CD8-positive, alpha-beta memory T cell (primary cell): ENCODE results near the gene MAN2B2. TPM values are rescaled to one million over a fixed set of nuclear protein-coding genes. Genes with fewer than 3 reads are reported as not detected.

Source experiments
- CTCF ChIA-PET: fragments of 350-600 bp; sonication (Branson Sonifier 250); formaldehyde crosslinking; loops from one replicate; lab custom pipeline; 2021; ENCODE audit warnings: antibody characterized with exemption; lab: Charles Lee
- POLR2A ChIA-PET: fragments of 350-600 bp; sonication (Branson Sonifier 250); formaldehyde crosslinking; loops from one replicate; lab custom pipeline; 2021; ENCODE audit warnings: antibody characterized with exemption; lab: Charles Lee
- DNase-seq, 5 donors: peaks; one replicate each; pipeline versions ENCODE4 v3.0.0 to v3.0.0-alpha.2; 2020 to 2022; ENCODE audit warnings: mixed read lengths in 1 of 5
- H3K27ac ChIP-seq: one replicate; pipeline ENCODE4 v1.7.0; 2013; ENCODE audit warnings: low read depth, mild to moderate bottlenecking, low read length, moderate library complexity
- H3K27me3 ChIP-seq: 2 replicates; pipeline ENCODE4 v1.7.0; 2013; ENCODE audit warnings: low read length, mild to moderate bottlenecking; ENCODE audit not compliant: insufficient read depth, poor library complexity, severe bottlenecking
- H3K36me3 ChIP-seq: 2 replicates; pipeline ENCODE4 v1.7.0; 2013; ENCODE audit warnings: mild to moderate bottlenecking, low read length, moderate library complexity; ENCODE audit not compliant: insufficient read depth
- H3K4me1 ChIP-seq: 2 replicates; pipeline ENCODE4 v1.7.0; 2013; ENCODE audit warnings: mild to moderate bottlenecking, low read length, moderate library complexity; ENCODE audit not compliant: insufficient read depth
- H3K4me3 ChIP-seq: 2 replicates; pipeline ENCODE4 v1.7.0; 2013; ENCODE audit warnings: mild to moderate bottlenecking, low read length
- H3K9me3 ChIP-seq: 2 replicates; pipeline ENCODE4 v1.7.0; 2013; ENCODE audit warnings: mild to moderate bottlenecking, low read length
- H3K27ac Mint-ChIP-seq, 8 donors: one replicate each; pipeline ENCODE4 v1.8.0; 2020 to 2021; ENCODE audit warnings: mixed read lengths in 8 of 8, mild to moderate bottlenecking in 6 of 8, inconsistent platforms in 3 of 8, moderate library complexity in 3 of 8
- H3K27me3 Mint-ChIP-seq, 2 donors: one replicate each; pipeline ENCODE4 v1.8.0; 2020 to 2021; ENCODE audit warnings: mixed read lengths in 2 of 2, mild to moderate bottlenecking in 1 of 2, moderate library complexity in 1 of 2
- H3K36me3 Mint-ChIP-seq, 3 donors: one replicate each; pipeline ENCODE4 v1.8.0; 2020 to 2021; ENCODE audit warnings: mixed read lengths in 3 of 3, inconsistent platforms in 1 of 3, mild to moderate bottlenecking in 1 of 3
- H3K4me1 Mint-ChIP-seq, 3 donors: one replicate each; pipeline ENCODE4 v1.8.0; 2020 to 2021; ENCODE audit warnings: mixed read lengths in 3 of 3, inconsistent platforms in 1 of 3, mild to moderate bottlenecking in 1 of 3
- H3K4me3 Mint-ChIP-seq, 7 donors: one replicate each; pipeline ENCODE4 v1.8.0; 2020 to 2021; ENCODE audit warnings: mixed read lengths in 7 of 7, mild to moderate bottlenecking in 6 of 7, moderate library complexity in 4 of 7, inconsistent platforms in 2 of 7
- H3K9me3 Mint-ChIP-seq, 5 donors: one replicate each; pipeline ENCODE4 v1.8.0; 2020 to 2022; ENCODE audit warnings: mixed read lengths in 5 of 5, mild to moderate bottlenecking in 3 of 5, moderate library complexity in 2 of 5, inconsistent platforms in 1 of 5
- polyA plus RNA-seq: library from polyadenylated mRNA; unstranded; fragments of 300-500 nt; fragmentation: Illumina TruSeq; gene quantifications from one replicate; pipeline ENCODE4 v1.2.3, GENCODE V29; 2021
- total RNA-seq, 2 experiments: library from RNA; stranded (reverse); gene quantifications; one replicate each; pipeline ENCODE4 v1.2.3, GENCODE V29; 2021

MAN2B2 gene
- total and polyA plus RNA-seq, 3 experiments from 2014 or later, result 17.5 to 33.5 (median 18.3) TPM

- Histone ChIP-seq H3K4me1 (no peaks in the 10 kb centered on the region), H3K36me3 (peaks cover 9% of the 10 kb centered on the region), H3K27me3 (no peaks in the 10 kb centered on the region), H3K4me3 (no peak overlapping the region), H3K27ac (no peak overlapping the region), H3K9me3 (no peaks in the 10 kb centered on the region)
- no peaks in the 10 kb centered on the region for H3K4me1 Mint-ChIP-seq
- H3K9me3 Mint-ChIP-seq, result no peaks in the 10 kb centered on the region
- H3K36me3 Mint-ChIP-seq, result peaks cover 0 to 86% (median 8%) of the 10 kb centered on the region in 3 donors
- POLR2A ChIA-PET, result no interaction called here
- H3K27ac Mint-ChIP-seq, result no peak overlapping the region
- no peak for DNase-seq
- no peaks in the 10 kb centered on the region for H3K27me3 Mint-ChIP-seq
- CTCF ChIA-PET, result no interaction called here
- H3K4me3 Mint-ChIP-seq, result no peak overlapping the region
These were observed 18.0 kb downstream of the MAN2B2 start for GRCh38 chr4:6592804-6593563.

- no peaks in the 10 kb centered on the region for H3K9me3 Mint-ChIP-seq
- Histone ChIP-seq H3K27ac (no peak overlapping the region), H3K9me3 (no peaks in the 10 kb centered on the region), H3K4me3 (no peak overlapping the region), H3K36me3 (peaks cover 16% of the 10 kb centered on the region), H3K4me1 (no peaks in the 10 kb centered on the region), H3K27me3 (no peaks in the 10 kb centered on the region)
- no peak overlapping the region for H3K27ac Mint-ChIP-seq
- POLR2A ChIA-PET, result no interaction called here
- peaks cover 0 to 85% (median 7%) of the 10 kb centered on the region in 3 donors for H3K36me3 Mint-ChIP-seq
- no peaks in the 10 kb centered on the region for H3K27me3 Mint-ChIP-seq
- DNase-seq, result no peak
- H3K4me1 Mint-ChIP-seq, result no peaks in the 10 kb centered on the region
- CTCF ChIA-PET, result no interaction called here
- no peak overlapping the region for H3K4me3 Mint-ChIP-seq
These were observed 19.4 kb downstream of the MAN2B2 start for GRCh38 chr4:6594341-6594740.

GRCh38 chr4:6594826-6595355 is 19.9 kb downstream of the MAN2B2 start:
- H3K4me1 ChIP-seq, result no peaks in the 10 kb centered on the region
- H3K4me3 Mint-ChIP-seq, result no peak overlapping the region
- H3K27ac ChIP-seq, result no peak overlapping the region
- H3K9me3 Mint-ChIP-seq, result no peaks in the 10 kb centered on the region
- no peaks in the 10 kb centered on the region for H3K4me1 Mint-ChIP-seq
- H3K27me3 Mint-ChIP-seq, result no peaks in the 10 kb centered on the region
- no peaks in the 10 kb centered on the region for H3K27me3 ChIP-seq
- H3K9me3 ChIP-seq, result no peaks in the 10 kb centered on the region
- peak overlapping the region in 1 of 8 donors; percentile 36 for H3K27ac Mint-ChIP-seq
- POLR2A ChIA-PET, result no interaction called here
- peaks cover 16% of the 10 kb centered on the region for H3K36me3 ChIP-seq
- CTCF ChIA-PET, result no interaction called here
- DNase-seq, result no peak
- peaks cover 0 to 84% (median 7%) of the 10 kb centered on the region in 3 donors for H3K36me3 Mint-ChIP-seq
- H3K4me3 ChIP-seq, result no peak overlapping the region

GRCh38 chr4:6595897-6596537 is 21.0 kb downstream of the MAN2B2 start:
- H3K36me3 Mint-ChIP-seq, result peaks cover 0 to 88% (median 8%) of the 10 kb centered on the region in 3 donors
- POLR2A ChIA-PET, result no interaction called here
- no peak overlapping the region for H3K27ac ChIP-seq
- no peak overlapping the region for H3K4me3 Mint-ChIP-seq
- peaks cover 12% of the 10 kb centered on the region for H3K36me3 ChIP-seq
- H3K9me3 Mint-ChIP-seq, result no peaks in the 10 kb centered on the region
- H3K4me3 ChIP-seq, result no peak overlapping the region
- H3K27me3 ChIP-seq, result no peaks in the 10 kb centered on the region
- H3K4me1 ChIP-seq, result no peaks in the 10 kb centered on the region
- CTCF ChIA-PET, result no interaction called here
- no peaks in the 10 kb centered on the region for H3K4me1 Mint-ChIP-seq
- peak overlapping the region in 1 of 8 donors; percentile 68 for H3K27ac Mint-ChIP-seq
- H3K9me3 ChIP-seq, result no peaks in the 10 kb centered on the region
- H3K27me3 Mint-ChIP-seq, result no peaks in the 10 kb centered on the region
- DNase-seq, result no peak

GRCh38 chr4:6596948-6597347 is 22.0 kb downstream of the MAN2B2 start:
- Histone ChIP-seq H3K4me1 (no peaks in the 10 kb centered on the region), H3K27ac (no peak overlapping the region), H3K36me3 (peaks cover 12% of the 10 kb centered on the region), H3K27me3 (no peaks in the 10 kb centered on the region), H3K9me3 (no peaks in the 10 kb centered on the region), H3K4me3 (no peak overlapping the region)
- Mint-ChIP-seq H3K27ac (no peak overlapping the region), H3K36me3 (peaks cover 0 to 89% (median 13%) of the 10 kb centered on the region in 3 donors), H3K4me3 (no peak overlapping the region), H3K9me3 (no peaks in the 10 kb centered on the region), H3K27me3 (no peaks in the 10 kb centered on the region), H3K4me1 (no peaks in the 10 kb centered on the region)
- ChIA-PET POLR2A (no interaction called here), CTCF (no interaction called here)
- DNase-seq, result no peak

- Mint-ChIP-seq H3K27me3 (no peaks in the 10 kb centered on the region), H3K27ac (no peak overlapping the region), H3K4me1 (no peaks in the 10 kb centered on the region), H3K4me3 (no peak overlapping the region), H3K9me3 (no peaks in the 10 kb centered on the region), H3K36me3 (peaks cover 0 to 88% (median 15%) of the 10 kb centered on the region in 3 donors)
- CTCF ChIA-PET, result no interaction called here
- no peaks in the 10 kb centered on the region for H3K4me1 ChIP-seq
- no peak overlapping the region for H3K27ac ChIP-seq
- H3K27me3 ChIP-seq, result no peaks in the 10 kb centered on the region
- no peak overlapping the region for H3K4me3 ChIP-seq
- H3K36me3 ChIP-seq, result peaks cover 22% of the 10 kb centered on the region
- POLR2A ChIA-PET, result no interaction called here
- DNase-seq, result no peak
- H3K9me3 ChIP-seq, result no peaks in the 10 kb centered on the region
These were observed 23.1 kb downstream of the MAN2B2 start for GRCh38 chr4:6598127-6598526.

- no peaks in the 10 kb centered on the region for H3K27me3 ChIP-seq
- peaks cover 26% of the 10 kb centered on the region for H3K36me3 ChIP-seq
- Mint-ChIP-seq H3K27ac (no peak overlapping the region), H3K4me3 (no peak overlapping the region), H3K36me3 (peaks cover 3 to 86% (median 18%) of the 10 kb centered on the region in 3 donors), H3K9me3 (no peaks in the 10 kb centered on the region), H3K4me1 (no peaks in the 10 kb centered on the region), H3K27me3 (no peaks in the 10 kb centered on the region)
- H3K4me1 ChIP-seq, result no peaks in the 10 kb centered on the region
- H3K27ac ChIP-seq, result no peak overlapping the region
- H3K4me3 ChIP-seq, result no peak overlapping the region
- ChIA-PET POLR2A (no interaction called here), CTCF (no interaction called here)
- DNase-seq, result no peak
- H3K9me3 ChIP-seq, result no peaks in the 10 kb centered on the region
These were observed 23.7 kb downstream of the MAN2B2 start for GRCh38 chr4:6598641-6599040.

GRCh38 chr4:6601661-6602250 is 26.8 kb downstream of the MAN2B2 start:
- no peak for DNase-seq
- H3K27me3 Mint-ChIP-seq, result no peaks in the 10 kb centered on the region
- POLR2A ChIA-PET, result no interaction called here
- peaks cover 7% of the 10 kb centered on the region for H3K9me3 ChIP-seq
- H3K36me3 ChIP-seq, result peaks cover 37% of the 10 kb centered on the region
- H3K4me3 Mint-ChIP-seq, result no peak overlapping the region
- no peaks in the 10 kb centered on the region for H3K4me1 Mint-ChIP-seq
- CTCF ChIA-PET, result no interaction called here
- H3K4me3 ChIP-seq, result no peak overlapping the region
- no peaks in the 10 kb centered on the region for H3K27me3 ChIP-seq
- H3K9me3 Mint-ChIP-seq, result peaks cover 0 to 9% (median 2%) of the 10 kb centered on the region in 5 donors
- H3K36me3 Mint-ChIP-seq, result peaks cover 27 to 91% (median 28%) of the 10 kb centered on the region in 3 donors
- H3K4me1 ChIP-seq, result no peaks in the 10 kb centered on the region
- peak overlapping the region in 1 of 8 donors; percentile 36 for H3K27ac Mint-ChIP-seq
- no peak overlapping the region for H3K27ac ChIP-seq
